Activated CD4-positive, alpha-beta T cell treated with anti-CD3 and anti-CD28 coated beads, Interleukin-2, amount 50 U/mL, for 1 hour (primary cell): ENCODE measurements around the gene MTAP.

ENCODE experiments used
- DNase-seq: peaks from one replicate; pipeline ENCODE4 v3.0.0-alpha.2; 2020

Gene MTAP

DNA sequence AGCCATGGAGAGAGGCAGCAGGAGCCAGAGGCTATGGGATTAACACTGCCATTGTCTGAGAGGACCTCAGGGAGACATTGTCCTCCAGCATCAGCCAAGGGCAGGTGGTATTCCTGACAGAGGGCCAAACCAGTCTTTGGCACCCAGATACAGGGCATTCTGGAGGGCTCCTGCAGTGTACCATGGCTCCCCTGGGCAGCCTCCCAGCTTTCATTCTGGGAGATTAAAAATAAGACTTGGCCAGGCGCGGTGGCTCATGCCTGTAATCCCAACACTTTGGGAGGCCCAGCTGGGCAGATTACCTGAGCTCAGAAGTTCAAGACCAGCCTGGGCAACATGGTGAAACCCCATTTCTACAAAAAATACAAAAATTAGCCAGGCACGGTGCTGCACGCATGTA, 4.2 kb downstream of the MTAP start:
- DNase-seq, result no peak

DNA sequence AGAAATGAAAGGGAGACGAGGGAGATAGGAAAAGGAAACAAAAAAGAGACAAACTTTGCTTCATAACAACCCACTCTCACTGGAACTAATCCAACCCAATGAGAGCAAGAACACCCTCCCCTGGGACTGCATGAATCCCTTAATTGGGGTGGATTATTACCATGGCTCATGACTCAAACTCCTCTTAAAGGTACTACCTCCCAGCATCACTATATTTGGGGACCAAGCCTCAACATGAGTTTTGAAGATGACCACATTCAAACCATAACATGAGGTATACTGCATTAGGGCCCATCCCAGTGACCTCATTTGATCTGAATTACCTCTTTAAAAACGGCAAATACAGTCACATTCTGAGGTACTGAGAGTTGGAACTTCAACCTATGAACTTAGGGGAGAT, 8.0 kb downstream of the MTAP start:
- no peak for DNase-seq

DNA sequence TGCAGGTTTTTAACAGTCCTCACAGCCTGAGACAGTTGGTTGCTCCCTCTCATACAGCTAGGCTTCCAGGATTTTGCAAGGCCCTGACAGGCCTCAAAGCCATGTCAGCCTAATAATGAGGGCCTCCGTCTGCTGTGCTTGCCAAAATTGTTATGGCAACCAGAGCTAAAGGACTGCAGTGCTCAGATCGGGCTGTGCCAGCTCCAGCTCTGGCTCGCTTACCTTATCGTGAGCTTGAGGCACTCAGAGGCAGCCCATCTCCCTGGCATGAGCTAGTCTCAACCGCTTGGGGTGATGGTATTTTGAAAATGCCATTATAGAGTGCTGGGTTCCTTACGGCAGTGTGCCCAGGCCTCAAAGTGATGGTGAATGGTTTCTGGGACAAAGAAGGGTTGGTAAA, 8.4 kb downstream of the MTAP start:
- no peak for DNase-seq

GRCh38 chr9:21811914-21812313, 9.5 kb downstream of the MTAP start:
- DNase-seq, result no peak

DNA sequence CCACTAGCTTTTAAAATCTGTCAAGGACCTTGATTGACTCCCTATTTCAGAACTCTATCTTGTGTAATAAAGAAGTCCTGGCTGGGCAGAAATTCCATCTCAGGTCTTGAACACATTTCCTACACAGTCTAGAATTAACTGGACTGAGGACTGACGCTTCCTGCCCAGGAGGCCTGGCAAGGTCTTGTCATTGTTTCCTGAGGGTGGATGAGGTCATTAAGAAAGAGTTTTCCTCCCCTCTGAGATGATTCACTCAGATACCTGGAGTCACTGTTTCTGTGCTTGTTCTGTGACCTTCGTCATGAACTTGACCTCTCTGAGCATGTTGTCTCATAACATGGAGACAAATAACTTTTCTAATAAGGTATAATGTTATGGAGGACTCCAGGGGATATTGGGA, 10.0 kb downstream of the MTAP start:
- no peak for DNase-seq

DNA sequence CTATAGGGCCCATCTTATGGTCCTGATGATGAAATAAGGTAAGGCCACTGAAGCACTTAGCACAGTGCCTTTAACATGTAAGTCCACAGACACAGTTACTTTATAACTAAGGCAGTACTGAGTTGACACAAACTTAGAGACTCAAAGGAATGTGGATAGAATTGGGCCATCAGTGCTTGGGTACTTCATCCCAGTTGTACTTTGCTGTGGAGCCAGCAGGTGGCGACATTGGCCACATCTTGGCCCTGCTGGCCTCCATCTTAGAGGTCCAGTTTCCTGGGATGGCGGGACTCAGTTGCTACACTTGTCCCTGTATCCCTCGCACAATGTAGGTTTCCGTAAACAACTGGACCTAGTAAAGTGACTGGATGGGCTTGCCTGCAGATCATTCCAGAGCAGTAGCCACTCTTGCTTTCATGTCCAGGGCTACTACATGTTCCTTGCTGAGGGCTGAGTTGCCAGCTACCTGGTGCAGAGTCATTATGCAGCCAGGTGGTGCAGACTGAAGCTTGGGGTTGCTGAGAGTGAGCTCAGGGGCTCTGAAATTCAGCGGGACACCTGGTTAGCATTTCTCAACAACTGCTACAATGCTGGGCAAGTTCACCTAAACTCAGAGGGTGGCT, 10.6 kb downstream of the MTAP start:
- DNase-seq, result peak; percentile 60

GRCh38 chr9:21813575-21814473, 11.4 kb downstream of the MTAP start:
- peak; percentile 52 for DNase-seq

DNA sequence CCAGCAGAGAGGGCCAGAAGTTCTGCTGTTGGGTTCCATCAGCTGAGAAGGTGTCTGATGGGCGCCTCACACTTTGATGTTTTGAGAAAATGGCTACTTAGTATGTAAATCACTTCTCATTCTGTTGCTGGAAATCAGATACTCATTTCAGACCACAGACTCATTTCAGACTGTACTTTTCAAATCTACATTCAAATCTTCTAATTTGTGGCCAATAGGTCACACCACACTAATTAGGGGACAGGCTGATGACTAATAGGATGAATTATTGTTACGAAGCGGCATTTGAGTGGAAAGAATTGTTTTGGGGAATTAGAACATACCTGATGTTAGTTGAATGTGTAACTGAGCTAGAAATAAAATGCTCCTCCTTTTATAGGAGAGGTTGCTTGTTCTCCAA, 13.2 kb downstream of the MTAP start:
- no peak for DNase-seq

DNA sequence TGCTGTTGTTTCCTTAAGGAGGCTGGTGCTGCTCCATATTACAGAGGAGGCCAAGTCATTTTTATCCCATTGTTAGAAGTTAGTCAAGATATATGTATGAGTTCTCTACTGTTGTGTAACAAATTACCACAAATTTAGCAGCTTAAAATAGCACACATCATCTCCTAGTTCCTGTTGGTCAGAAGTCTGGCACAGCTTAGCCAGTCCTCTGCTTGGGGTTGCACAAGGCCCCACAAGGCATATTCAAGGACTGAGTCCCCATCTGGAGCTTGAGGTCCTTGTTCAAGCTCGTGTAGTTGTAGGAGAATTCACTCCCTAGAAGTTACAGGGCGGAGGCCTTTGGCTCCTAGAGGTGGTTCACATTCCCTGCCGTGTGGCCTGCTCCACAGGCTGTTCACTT, 14.7 kb downstream of the MTAP start:
- no peak for DNase-seq

GRCh38 chr9:21825637-21826036, 23.2 kb downstream of the MTAP start:
- no peak for DNase-seq

GRCh38 chr9:21828853-21829410, 26.5 kb downstream of the MTAP start:
- DNase-seq, result no peak

DNA sequence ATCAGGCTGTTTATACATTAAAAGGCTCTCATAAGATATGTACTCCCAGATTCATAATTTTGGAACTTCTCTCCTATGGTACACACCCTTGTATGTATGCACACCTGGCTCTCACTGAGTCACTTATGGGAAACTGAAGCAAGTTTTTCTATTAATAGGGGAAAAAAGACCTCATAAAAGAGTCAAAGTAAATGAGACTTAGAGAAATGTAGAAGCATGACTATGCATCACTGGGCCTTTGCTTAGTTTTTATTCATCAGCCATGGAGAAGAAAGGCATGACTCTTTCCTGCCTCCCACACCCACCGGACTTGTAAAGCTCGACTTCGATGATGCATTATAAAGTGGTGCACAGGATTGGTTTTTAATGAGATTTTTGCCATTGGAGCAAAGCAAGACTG, 28.2 kb downstream of the MTAP start:
- DNase-seq, result no peak

DNA sequence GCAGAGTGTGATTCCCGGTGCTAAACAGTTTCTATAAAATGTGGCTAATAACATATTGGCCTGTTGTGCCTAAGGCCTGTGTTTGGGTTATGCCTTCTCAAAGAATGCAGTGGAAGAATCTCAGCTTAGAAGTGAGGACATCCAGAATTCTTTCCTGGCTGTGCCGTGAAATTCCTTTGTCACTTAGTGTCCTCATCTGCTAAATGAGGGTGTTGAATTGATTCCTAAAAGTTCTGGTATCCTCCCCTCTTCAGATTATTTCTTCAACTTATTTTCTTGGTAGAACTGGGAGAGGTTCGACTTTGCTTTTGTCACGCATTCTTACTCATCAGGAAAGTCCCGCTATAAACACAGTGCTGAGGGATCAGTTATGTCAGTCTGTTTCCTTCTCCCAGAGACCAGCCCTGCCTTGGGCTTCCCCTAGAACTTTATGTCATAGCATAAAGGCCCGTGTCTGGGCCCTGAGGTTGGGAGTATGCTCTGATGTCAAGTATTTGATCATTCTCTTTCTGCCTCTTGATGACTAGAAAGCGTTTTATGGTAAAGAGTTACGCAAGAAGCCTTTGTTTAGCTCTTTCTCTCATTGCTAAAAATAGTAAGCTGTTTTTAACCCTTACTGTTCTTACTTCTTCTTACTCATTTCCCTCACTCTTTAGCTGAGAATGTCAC, 29.5 kb downstream of the MTAP start:
- no peak for DNase-seq

GRCh38 chr9:21833090-21833801, 30.8 kb downstream of the MTAP start:
- DNase-seq, result no peak

DNA sequence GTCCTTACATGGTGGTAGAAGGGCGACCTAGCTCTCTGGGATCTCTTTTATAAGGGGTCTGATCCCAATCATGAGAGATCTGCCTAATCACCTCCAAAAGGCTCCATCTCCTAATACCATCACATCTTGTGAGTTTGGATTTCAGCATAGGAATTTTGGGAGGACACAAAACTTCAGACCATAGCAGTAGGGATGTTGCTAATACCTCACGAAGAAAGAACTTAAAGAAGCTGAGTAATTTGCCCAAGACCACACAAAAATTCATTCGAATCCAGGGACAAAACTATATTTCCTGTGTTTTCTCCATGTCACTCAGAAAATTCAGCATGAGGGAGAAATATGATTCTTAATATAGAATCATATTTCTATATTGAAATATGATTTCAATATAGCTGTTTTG, 32.7 kb downstream of the MTAP start:
- DNase-seq, result no peak

DNA sequence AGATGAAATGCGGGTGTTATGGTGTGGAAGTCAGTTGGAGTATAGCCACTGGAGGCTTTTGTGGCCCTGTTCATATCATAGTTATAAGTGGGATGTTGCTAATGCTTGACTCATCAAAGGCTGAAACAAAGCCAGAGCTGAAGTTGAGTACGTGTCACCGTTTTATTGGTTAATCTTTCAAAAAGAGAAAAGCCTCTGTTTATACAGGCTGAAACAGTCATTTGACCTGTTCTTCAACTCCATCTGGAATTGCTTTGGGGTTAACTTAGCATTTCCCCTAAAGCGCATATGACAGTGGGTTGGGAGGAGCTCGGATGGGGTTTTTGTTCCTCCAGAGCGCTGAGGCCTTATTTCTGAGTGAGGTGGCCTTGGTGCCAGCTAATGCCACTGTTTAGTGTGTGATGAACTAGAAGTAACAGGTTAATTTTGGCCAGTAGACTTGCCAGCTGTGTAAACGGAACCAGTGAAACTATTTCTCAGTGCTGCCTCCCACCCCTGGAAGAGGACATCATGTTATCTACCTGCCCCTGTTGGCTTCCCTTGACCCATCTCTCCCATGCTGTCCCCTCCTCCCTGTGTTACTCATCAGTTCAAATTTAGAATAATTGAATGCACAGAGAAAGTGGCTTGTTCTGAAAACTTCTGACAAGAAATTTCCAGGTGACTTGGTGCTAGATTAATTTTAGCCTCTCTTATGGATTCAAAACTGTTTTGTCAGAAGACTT, 34.2 kb downstream of the MTAP start:
- DNase-seq, result no peak

DNA sequence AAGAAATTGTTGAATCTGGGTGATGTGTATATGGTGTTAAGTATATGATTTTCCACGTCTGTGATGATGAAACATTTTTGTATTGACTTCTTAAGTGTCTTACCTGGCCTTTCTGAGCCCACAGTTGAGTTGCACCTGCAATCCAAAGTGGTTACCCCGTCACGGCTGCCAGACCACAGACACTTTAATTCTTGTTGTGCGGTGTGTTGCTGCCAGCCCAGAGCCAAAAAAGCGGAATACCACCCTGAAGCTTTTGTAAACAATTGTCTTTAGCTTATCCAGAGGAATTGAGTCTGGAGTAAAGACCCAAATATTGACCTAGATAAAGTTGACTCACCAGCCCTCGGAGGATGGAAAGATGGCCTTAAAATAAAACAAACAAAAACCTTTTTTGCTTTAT, 35.1 kb downstream of the MTAP start:
- no peak for DNase-seq

DNA sequence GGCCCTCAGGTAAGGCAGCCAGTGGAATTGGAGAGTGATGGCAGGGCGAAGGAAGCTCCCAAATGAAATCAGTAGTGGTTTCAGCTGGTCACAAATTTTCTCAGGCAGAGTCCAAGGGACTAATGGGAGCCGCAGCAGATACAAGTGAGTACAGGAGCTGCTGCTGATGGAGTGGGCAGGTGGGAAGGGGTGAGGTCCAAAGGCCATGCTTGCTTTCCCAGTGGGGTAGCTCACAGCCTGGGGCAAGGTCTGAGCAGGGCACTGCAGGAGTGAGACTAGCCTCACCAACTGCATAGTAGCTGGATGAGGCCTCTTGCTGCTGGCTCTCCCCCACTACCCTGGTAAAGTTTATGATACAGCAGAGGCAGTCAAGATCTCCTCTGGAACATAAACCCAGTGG, 38.2 kb downstream of the MTAP start:
- DNase-seq, result no peak

GRCh38 chr9:21841133-21841532, 38.7 kb downstream of the MTAP start:
- no peak for DNase-seq

- DNase-seq, result no peak
These were observed 46.2 kb downstream of the MTAP start for GRCh38 chr9:21848615-21849014.

DNA sequence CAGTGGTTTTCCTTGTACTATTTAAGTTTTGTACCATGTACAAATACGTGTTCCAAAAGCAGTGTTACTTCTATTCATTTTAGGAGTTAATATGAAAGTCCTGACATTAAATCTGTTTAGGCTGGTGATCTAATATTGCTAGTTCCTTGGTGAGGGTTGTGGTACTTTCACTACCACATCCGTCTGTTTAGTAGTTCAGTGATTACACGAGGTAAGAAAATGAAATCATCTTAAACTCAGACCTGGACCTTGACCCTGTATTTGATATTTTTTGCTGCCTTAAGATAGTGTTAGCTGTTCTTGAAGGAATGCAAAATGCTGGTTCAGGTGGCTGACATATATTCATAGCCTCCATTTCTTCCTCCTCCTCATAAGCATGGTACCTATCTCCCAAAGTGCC, 50.3 kb downstream of the MTAP start:
- DNase-seq, result no peak

DNA sequence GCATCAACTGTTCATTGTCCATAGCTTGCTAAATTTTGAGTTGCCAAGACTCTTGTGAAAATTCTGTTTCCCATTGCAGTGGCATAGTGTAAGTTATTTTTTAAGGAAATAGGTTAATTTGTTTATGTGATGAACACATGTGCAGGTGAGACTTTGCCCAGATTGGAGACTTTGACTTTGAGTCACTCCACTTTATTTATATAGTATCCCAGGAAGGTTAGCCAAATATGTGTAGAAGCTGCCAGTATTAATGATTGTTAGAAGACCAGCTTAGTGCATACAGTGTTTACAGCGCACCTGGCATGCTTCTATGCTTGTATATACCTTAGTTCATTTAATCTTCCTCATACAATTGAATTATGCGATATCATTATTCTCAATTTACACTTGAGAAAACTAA, 51.0 kb downstream of the MTAP start:
- no peak for DNase-seq
